ENCODE results near the gene ITGB7. TPM values are rescaled to one million over a fixed set of nuclear protein-coding genes. Genes with fewer than 3 reads are reported as not detected.
"Not testable (repeated sequence)": the region's sequence is repeated elsewhere in the genome, so short reads cannot be mapped to it uniquely, and the experiment has no call there.

ITGB7 gene
- total and polyA plus RNA-seq, 10 donors, result 23.9 to 75.5 (median 55.8) TPM

- 70 to 90% (median 85%) methylated on average over 8 of the region's 8 CpGs for WGBS, 5 donors
- H3K4me1 ChIP-seq, result peaks cover 0 to 23% (median 14%) of the 10 kb centered on the region in 6 donors
- TF ChIP-seq POLR2A (IDR thresholded peaks at IDR 0.05) (no peak), POLR2AphosphoS5 (IDR thresholded peaks at IDR 0.05) (peak in 2 of 3 donors; percentile 61), CTCF (IDR thresholded peaks at IDR 0.05 in 8 of 11, conservative IDR thresholded peaks at IDR 0.05 in 3 of 11) (no peak)
These were observed 36.8 kb downstream of the ITGB7 start for GRCh38 chr12:53170215-53170614.

GRCh38 chr12:53169644-53170043, 37.4 kb downstream of the ITGB7 start:
- Histone ChIP-seq H3K36me3 (peaks cover 0 to 53% (median 3%) of the 10 kb centered on the region in 6 donors), H3K9me3 (no peaks in the 10 kb centered on the region), H3K27ac (peak overlapping the region in 4 of 8 donors; percentile 29 to 51 (median 40)), H3K27me3 (replicated peaks in 1 of 7) (no peaks in the 10 kb centered on the region), H3K4me3 (no peak overlapping the region), H3K4me1 (peaks cover 0 to 17% (median 12%) of the 10 kb centered on the region in 6 donors)
- 93 to 98% (median 94%) methylated on average over 7 of the region's 7 CpGs for WGBS, 5 donors
- DNase-seq, result no peak
- no peak for TF ChIP-seq POLR2A (IDR thresholded peaks at IDR 0.05)
- no peak for TF ChIP-seq POLR2AphosphoS5 (IDR thresholded peaks at IDR 0.05)
- intact Hi-C loops (cut with DNase I; ENCODE audit: low total_unique reads), result no loop called here

More at GRCh38 chr12:53170215-53170614, 36.8 kb downstream of the ITGB7 start:
- H3K9me3 ChIP-seq, result no peaks in the 10 kb centered on the region
- H3K27me3 ChIP-seq (replicated peaks in 1 of 7), result no peaks in the 10 kb centered on the region
- DNase-seq, result no peak
- H3K27ac ChIP-seq, result peak overlapping the region in 4 of 8 donors; percentile 29 to 51 (median 40)
- H3K36me3 ChIP-seq, result peaks cover 0 to 53% (median 3%) of the 10 kb centered on the region in 6 donors
- H3K4me3 ChIP-seq, result no peak overlapping the region
- intact Hi-C loops (cut with DNase I; ENCODE audit: low total_unique reads), result no loop called here

GRCh38 chr12:53166837-53167236, 40.2 kb downstream of the ITGB7 start:
- Histone ChIP-seq H3K27ac (no peak overlapping the region), H3K4me3 (no peak overlapping the region), H3K9me3 (no peaks in the 10 kb centered on the region), H3K36me3 (peaks cover 0 to 44% (median 3%) of the 10 kb centered on the region in 6 donors), H3K27me3 (replicated peaks in 1 of 7) (no peaks in the 10 kb centered on the region), H3K4me1 (peaks cover 0 to 17% (median 12%) of the 10 kb centered on the region in 6 donors)
- intact Hi-C loops (cut with DNase I; ENCODE audit: low total_unique reads), result no loop called here
- no peak for DNase-seq
- no peak for TF ChIP-seq CTCF (IDR thresholded peaks at IDR 0.05 in 8 of 11, conservative IDR thresholded peaks at IDR 0.05 in 3 of 11)
- no peak for TF ChIP-seq POLR2A (IDR thresholded peaks at IDR 0.05)

- DNase-seq; intact Hi-C loops (cut with DNase I; ENCODE audit: low total_unique reads); H3K27ac ChIP-seq; H3K9me3 ChIP-seq; H3K27me3 ChIP-seq (replicated peaks in 1 of 7); H3K4me3 ChIP-seq: not testable (repeated sequence)
- H3K4me1 ChIP-seq, result peaks cover 0 to 10% (median 8%) of the 10 kb centered on the region in 6 donors
- H3K36me3 ChIP-seq, result peaks cover 0 to 35% (median 4%) of the 10 kb centered on the region in 6 donors
- 86 to 100% (median 97%) methylated on average over 2 of the region's 2 CpGs for WGBS, 5 donors
These were observed 44.0 kb downstream of the ITGB7 start for GRCh38 chr12:53163008-53163407.

- Histone ChIP-seq H3K4me1 (peaks cover 0 to 10% (median 8%) of the 10 kb centered on the region in 6 donors), H3K4me3 (no peak overlapping the region), H3K27me3 (replicated peaks in 1 of 7) (no peaks in the 10 kb centered on the region), H3K9me3 (no peaks in the 10 kb centered on the region), H3K27ac (no peak overlapping the region), H3K36me3 (peaks cover 0 to 29% (median 6%) of the 10 kb centered on the region in 6 donors)
- TF ChIP-seq POLR2AphosphoS5 (IDR thresholded peaks at IDR 0.05) (no peak), POLR2A (IDR thresholded peaks at IDR 0.05) (no peak), CTCF (IDR thresholded peaks at IDR 0.05 in 8 of 11, conservative IDR thresholded peaks at IDR 0.05 in 3 of 11) (no peak)
- WGBS, 5 donors, result 82 to 97% (median 92%) methylated on average over 5 to 8 of the region's 8 CpGs
- intact Hi-C loops (cut with DNase I; ENCODE audit: low total_unique reads), result no loop called here
- no peak for DNase-seq
These were observed 45.7 kb downstream of the ITGB7 start for GRCh38 chr12:53161119-53161911.
